SH-SY5Y (cell line): ENCODE data around the gene PACS1.

ENCODE experiments used
- GATA2 ChIP-seq: IDR thresholded peaks from 2 replicates; pipeline ENCODE4 v1.6.1; 2011; ENCODE audit warnings: mild to moderate bottlenecking, low read depth, low read length
- GATA3 ChIP-seq: IDR thresholded peaks from 2 replicates; pipeline ENCODE4 v1.6.1; 2011; ENCODE audit warnings: low read depth, mild to moderate bottlenecking, low read length, moderate library complexity

Gene PACS1

GRCh38 chr11:66107600-66108510 lies 37.8 kb downstream of the PACS1 start:
- TF ChIP-seq GATA3 (no peak), GATA2 (no peak)

DNA sequence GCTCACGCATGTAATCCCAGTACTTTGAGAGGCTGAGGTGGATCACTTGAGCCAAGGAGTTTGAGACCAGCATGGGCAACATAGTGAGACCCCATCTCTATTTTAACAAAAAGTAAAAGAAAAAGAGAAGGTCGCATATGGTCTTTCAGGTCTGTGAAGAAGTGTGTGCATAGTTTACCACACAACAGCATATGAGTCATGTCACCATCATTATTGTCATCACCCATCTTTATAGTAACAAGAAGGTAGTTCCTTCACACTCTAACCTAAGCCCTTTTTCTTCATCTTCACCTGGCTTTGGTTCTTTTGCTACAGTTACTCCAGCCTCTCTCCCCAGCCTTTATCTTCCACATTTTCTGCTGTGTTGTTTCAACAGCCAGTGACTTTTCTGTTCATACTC lies 39.2 kb downstream of the PACS1 start:
- no peak for TF ChIP-seq GATA2
- no peak for TF ChIP-seq GATA3

DNA sequence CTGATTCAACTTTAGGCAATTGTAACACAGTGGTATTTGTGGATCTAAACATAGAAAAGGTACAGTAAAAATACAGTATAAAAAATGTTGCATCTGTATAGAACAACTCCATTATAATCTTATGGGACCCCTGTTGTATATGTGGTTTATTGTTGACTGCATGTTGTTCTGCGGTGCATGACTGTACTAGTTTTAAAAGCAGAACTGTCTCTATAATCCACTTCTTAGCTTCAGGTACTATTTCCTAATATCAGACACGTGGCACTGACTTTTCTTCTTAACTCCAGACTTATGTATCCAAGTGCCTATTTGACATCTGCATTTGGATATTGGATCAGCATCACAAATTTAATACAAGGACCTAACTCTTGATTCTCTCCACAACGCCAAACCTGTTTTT lies 41.1 kb downstream of the PACS1 start:
- TF ChIP-seq GATA3 (no peak), GATA2 (no peak)

DNA sequence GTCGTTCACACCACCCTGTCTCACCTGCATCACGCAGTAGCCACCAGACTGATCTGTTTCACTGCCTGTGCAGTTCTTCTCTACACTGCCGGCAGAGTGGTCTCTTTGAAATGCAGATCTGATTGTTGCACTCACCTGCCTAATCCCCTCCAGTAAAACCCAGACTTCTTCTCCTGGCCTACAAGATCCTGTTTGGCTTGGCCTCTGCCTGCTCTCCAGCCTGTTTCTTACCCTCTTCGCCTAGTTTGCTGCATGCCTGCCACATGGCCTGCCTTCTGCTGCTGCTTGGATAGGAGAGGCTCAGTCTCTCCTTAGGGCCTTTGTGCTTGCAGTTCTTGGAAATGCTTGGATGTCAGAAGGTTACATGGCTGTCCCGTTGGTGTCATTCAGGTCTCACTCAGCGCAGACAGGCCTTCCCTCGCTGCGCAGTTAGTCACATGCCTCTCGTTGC lies 42.0 kb downstream of the PACS1 start:
- no peak for TF ChIP-seq GATA3
- no peak for TF ChIP-seq GATA2

GRCh38 chr11:66112601-66113499 lies 42.8 kb downstream of the PACS1 start:
- no peak for TF ChIP-seq GATA3
- no peak for TF ChIP-seq GATA2

DNA sequence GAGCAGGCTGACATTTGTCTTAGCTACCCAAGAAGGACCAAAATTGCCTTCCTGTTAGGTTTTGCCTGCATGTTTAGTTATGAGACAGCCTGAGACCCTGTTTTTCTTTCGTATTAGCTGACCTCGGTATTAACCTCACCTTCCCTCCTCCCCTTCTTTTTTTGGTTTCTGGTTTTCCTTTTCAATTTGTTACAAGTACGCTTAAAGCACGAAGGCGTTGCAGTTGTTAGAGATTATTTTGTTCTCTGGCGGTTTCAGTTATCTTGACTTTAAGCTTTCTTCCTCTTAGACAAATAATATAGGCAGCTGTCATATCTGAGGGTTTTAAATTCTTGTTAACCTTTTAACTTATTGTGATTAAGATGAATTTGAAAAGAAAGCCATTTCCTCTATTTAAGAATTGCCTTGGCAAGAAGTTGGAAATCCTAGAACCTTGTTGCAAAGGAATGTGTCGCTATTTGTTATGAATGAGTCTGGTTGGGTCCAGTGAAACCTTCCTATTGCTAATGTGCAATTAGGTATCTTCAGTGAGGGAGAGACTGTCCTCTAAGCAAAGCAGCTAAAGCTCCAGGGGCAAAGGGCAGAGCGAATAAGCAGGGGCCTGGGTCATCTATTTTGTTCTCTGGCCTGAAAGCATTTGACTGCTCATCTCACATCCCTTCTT lies 45.7 kb downstream of the PACS1 start:
- no peak for TF ChIP-seq GATA2
- no peak for TF ChIP-seq GATA3

GRCh38 chr11:66116576-66117361 lies 46.7 kb downstream of the PACS1 start:
- TF ChIP-seq GATA3 = no peak
- TF ChIP-seq GATA2 = no peak

DNA sequence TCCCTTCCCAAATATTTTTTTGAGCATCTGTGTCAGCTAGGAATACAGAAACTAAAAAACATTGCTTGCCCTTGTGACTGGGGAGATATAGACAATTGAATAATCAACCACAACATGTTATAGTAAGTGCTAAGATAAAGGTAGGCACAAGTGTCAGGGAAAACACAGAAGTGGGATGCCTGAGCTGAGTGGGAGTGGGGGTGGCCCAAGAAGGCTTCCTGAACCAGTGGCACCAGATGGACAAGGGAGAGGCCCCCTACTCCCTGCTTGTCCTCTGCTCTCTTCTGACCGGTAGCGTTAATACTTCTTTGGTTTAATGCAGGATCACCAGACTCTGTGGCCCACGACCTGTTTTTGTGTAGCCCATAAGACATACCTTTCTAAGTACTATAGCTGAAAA lies 48.8 kb downstream of the PACS1 start:
- no peak for TF ChIP-seq GATA2
- TF ChIP-seq GATA3 = no peak

DNA sequence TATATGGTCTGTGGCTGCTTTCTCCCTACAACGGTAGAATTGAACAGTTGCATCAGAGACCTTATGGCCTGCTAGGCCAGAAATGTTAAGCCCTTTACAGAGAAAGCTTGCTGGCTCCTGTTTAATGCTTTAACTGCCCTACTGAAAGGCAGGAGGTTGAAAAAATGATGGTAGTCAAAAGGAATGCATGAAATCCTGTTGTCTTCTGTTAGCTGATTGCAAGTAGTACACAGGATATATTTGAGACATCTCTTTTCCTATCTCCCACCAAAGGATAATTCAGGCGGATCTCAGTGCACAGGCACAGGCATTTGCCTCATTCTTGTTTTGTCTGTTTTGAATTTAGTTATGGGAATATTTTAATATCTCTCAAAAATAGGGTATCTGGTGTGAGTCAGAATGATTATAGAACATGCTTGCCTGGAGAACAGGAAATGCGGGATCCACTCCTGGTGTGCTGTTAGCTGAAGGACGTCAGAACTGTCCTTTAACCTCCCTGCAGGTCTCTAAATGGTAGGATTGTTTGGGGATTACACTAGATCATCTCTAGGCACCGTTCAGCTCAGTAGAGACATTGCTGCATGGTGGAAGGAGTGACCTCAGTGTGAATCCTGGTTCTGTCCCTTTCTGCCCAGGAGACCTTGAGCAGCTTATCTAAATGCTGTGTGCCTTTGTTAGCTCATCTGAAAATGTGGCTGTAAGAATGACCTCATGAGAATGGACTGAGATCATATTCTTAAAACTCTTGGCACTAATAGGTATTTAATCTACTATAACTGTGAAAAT lies 49.5 kb downstream of the PACS1 start:
- TF ChIP-seq GATA2 (peak; percentile 68), GATA3 (no peak)

GRCh38 chr11:66121466-66121865 lies 51.4 kb downstream of the PACS1 start:
- TF ChIP-seq GATA2 (no peak), GATA3 (no peak)

DNA sequence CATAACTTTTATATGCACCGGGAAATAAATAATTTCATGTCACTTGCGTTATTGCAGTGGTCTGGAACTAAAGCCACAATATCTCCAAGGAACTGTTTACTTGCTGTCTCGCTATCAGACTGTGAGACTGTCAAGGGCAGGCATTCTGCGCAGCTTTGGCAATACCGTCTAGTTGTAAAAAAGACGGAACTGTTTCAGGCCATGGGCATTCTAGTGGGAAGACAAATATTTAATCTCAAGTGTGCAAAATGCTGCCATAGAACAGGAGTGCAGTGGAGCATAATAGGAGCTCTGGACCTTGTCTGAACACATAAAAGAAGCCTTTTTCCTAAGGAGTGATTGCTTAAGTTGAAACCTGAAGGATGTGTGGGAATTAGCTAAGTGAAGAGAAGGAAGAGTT lies 53.8 kb downstream of the PACS1 start:
- TF ChIP-seq GATA2 (no peak), GATA3 (no peak)

GRCh38 chr11:66124564-66124963 lies 54.5 kb downstream of the PACS1 start:
- TF ChIP-seq GATA3 (no peak), GATA2 (no peak)
